ENCODE results near the gene RAB11FIP2.
"Not testable (repeated sequence)": the region's sequence is repeated elsewhere in the genome, so short reads cannot be mapped to it uniquely, and the experiment has no call there.

The RAB11FIP2 gene, protein sequence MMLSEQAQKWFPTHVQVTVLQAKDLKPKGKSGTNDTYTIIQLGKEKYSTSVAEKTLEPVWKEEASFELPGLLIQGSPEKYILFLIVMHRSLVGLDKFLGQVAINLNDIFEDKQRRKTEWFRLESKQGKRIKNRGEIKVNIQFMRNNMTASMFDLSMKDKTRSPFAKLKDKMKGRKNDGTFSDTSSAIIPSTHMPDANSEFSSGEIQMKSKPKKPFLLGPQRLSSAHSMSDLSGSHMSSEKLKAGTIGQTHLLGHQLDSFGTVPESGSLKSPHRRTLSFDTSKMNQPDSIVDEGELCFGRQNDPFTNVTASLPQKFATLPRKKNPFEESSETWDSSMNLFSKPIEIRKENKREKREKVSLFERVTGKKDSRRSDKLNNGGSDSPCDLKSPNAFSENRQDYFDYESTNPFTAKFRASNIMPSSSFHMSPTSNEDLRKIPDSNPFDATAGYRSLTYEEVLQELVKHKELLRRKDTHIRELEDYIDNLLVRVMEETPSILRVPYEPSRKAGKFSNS

GRCh38 chr10:118046395-118047156, at the start of gene RAB11FIP2:
RAB11FIP2 (minus strand) TSS chr10:118046941; CDS start chr10:118046163, 778 bp downstream.
- DNase-seq (ENCODE audit: low read depth, low spot score): peak; percentile 92

- no peak for DNase-seq (ENCODE audit: low read depth, low spot score)
These were observed 49.3 kb upstream of the RAB11FIP2 start for GRCh38 chr10:118096022-118096421.

- no peak for DNase-seq (ENCODE audit: low read depth, low spot score)
These were observed 45.5 kb upstream of the RAB11FIP2 start for GRCh38 chr10:118092209-118092608.

DNA sequence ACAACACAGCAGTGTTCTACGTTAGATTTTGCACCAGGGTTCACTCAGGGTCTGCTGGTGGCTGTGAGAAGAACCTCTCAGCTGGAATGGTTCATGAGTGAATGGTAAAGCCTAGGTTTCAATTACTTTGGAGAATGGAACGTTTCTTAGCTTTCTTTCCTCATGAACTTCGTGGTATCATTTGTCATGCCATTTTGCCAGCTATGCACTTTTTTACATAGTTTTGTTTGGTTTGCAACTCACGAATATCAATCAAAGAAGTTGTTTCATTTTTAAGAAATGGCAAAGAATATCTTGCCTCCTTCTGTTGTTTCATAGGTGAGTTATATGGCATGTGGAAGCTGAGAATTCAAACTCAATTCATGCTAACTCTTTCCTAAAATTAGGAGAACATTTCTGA, 34.1 kb upstream of the RAB11FIP2 start:
- DNase-seq (ENCODE audit: low read depth, low spot score): no peak

GRCh38 chr10:118076705-118077104, 30.0 kb upstream of the RAB11FIP2 start:
- no peak for DNase-seq (ENCODE audit: low read depth, low spot score)

DNA sequence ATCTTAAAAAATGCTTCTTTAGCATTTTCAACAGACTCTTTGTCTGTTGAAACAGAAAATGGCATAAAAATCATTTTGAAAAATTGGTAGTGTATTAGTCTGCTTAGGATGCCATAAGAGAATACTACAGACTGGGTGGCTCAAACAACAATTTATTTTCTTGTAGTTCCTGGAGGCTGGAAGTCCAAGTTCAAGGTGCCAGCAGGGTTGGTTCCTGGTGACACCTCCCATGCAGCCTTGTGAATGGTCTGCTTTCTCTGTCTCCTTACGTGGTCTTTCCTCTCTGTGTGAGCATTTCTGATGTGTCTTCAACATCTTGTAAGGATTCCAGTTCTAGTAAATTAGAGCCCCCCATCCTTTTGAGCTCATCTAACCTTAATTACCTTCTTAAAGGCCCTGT, 26.1 kb upstream of the RAB11FIP2 start:
- DNase-seq (ENCODE audit: low read depth, low spot score): no peak

DNA sequence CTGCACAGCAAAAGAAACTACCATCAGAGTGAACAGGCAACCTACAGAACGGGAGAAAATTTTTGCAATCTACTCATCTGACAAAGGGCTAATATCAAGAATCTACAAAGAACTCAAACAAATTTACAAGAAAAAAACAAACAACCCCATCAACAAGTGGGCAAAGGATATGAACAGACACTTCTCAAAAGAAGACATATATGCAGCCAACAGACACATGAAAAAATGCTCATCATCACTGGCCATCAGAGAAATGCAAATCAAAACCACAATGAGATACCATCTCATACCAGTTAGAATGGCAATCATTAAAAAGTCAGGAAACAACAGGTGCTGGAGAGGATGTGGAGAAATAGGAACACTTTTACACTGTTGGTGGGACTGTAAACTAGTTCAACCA, 20.6 kb upstream of the RAB11FIP2 start:
- DNase-seq (ENCODE audit: low read depth, low spot score): not testable (repeated sequence)

GRCh38 chr10:118062798-118063238, 16.1 kb upstream of the RAB11FIP2 start:
- no peak for DNase-seq (ENCODE audit: low read depth, low spot score)

- DNase-seq (ENCODE audit: low read depth, low spot score): no peak
These were observed 11.6 kb upstream of the RAB11FIP2 start for GRCh38 chr10:118058371-118058770.

DNA sequence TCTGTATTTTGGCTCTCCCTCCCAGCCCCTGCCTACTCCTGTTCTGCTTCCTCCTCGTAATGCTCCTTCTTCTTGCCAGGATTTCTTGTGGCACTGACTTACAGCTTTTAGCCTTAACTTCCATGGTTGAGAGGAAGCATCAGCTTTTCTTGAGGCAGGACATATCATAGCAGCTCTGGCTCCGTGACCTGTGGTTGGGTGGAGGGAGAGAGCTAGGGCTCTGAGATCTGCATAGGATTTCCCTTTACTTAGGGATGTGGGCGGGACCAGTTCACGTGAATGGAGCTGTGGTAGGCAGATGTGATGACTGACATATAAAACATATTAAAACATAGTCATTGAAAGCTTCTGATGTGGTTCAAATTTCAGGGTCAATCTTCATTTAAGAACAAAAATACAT, 10.6 kb upstream of the RAB11FIP2 start:
- DNase-seq (ENCODE audit: low read depth, low spot score): no peak

DNA sequence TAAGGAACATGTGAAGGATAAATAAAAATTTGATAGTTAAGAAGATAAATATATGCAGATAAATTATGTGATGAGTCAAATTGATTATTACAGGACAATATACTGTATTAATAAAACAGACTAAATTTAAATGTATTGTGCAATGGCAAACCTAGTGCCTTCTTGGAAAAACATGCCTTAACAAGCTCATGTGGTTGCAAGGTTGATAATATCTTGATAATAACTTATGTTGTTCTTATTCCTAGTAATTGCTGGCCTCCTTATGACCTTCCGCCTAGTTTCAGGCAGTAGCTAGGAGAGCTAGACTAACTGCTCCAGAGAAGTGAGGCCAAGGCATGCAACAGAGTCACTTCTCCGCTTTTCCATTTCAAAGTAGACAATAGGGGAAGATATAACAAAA, 7.6 kb upstream of the RAB11FIP2 start:
- DNase-seq (ENCODE audit: low read depth, low spot score): no peak

DNA sequence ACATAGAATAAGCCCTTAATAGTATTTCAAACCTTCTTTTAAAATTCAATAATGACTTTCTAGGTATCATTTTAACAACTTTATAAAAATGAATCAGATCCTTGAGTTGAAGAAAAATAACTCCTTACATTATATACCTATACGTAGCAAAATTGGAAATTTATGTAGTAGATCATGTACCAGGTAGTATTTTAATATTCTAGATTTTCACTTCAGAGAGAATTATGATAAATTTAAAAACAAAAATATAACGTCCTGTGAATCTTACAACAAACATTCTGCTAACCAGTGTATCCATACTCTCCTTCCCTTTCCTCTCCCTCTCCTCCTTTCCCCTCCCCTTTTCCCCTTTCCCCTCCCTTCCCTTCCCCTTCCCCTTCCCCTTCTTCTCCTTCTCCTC, 6.1 kb upstream of the RAB11FIP2 start:
- no peak for DNase-seq (ENCODE audit: low read depth, low spot score)

DNA sequence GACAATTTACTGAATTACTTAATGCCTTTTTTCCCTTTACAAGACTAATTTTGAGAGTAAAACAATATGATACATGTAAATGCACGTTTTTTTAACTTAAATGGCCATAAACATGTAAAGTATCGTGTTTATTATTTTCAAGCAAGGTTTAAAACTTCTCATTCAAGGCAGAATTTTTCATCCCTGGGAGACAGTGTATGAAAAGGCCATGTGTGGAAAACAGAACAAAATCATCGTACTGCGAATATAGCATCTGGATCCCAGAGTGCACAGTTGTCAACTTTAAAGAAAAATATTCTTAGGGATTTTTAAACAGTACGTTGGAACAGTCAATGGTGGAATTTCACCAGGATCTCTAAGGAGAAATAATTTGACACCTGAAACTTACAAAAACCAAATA, 1.1 kb upstream of the RAB11FIP2 start:
- DNase-seq (ENCODE audit: low read depth, low spot score): no peak

DNA sequence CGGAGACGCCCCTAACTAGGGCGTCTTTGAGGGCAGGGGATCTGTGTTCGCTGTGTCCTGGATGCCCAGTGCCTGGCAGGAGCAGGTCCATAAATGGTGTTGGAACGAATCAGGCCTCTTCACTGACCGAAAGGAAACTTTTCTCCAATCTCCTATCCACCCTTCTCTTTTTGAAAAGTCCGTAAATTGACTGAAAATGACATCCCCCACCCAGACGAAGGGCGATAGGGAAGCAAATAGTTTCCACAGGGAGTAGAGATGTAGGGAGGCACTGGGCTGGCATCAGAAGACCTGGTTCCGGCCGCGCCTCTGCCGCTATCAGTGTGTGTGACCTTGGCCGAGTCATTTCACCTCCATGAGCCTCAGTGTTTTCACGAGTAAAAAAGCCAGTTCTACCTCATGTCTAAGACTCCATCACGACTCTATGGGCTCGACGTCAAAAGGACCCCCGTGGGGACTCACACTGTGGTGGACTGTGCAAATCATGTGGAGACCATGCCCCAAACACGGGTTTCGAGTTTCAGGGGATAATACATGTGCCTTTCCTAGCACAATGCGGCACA, 497 bp upstream of the RAB11FIP2 start:
- no peak for DNase-seq (ENCODE audit: low read depth, low spot score)

DNA sequence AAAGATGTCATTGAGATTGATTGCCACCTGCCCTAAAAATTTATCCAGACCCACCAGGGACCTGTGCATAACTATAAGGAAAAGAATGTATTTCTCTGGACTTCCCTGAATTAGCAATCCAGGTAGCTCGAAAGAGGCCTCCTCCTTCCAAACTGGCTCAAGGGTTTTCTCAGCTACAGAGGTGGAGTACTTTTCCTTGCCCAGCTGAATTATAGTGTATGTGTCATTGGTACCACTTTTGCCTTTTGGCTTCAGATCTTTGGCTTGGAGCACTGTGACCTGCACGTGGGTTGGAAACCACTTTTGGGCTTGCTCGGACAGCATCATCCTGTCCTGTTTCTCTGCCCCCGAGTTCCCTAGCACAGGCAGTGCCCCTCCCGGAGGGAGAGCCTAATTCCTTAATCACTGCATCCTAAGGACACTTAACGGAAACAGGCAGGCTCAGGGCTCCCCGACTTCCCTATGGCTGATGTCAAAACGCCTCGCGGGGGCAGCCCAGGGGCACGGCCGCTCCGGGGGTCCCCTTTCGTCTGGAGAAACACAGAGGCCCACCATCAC, 825 bp downstream of the RAB11FIP2 start:
- no peak for DNase-seq (ENCODE audit: low read depth, low spot score)

GRCh38 chr10:118045158-118045836, 1.4 kb downstream of the RAB11FIP2 start:
- no peak for DNase-seq (ENCODE audit: low read depth, low spot score)

GRCh38 chr10:118042827-118043242, 3.9 kb downstream of the RAB11FIP2 start:
- DNase-seq (ENCODE audit: low read depth, low spot score): no peak

DNA sequence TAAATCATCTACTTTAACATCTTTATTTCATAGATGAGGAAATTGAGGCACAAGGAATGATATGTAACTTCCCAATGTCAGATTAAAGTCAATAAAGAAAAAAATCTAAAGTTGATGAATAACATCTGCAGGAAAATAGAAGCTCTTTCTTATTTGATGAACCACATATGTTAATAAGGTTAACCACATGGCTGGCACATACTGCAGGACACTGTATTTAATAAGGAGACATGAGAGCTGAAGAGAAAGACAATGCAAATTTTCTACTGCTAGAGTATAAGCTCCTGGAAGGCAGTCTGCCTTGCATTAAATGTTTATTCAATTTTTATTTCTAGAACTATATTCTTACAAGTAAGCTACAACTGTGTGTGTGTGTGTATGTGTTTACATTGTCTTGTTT, 4.4 kb downstream of the RAB11FIP2 start:
- DNase-seq (ENCODE audit: low read depth, low spot score): no peak

DNA sequence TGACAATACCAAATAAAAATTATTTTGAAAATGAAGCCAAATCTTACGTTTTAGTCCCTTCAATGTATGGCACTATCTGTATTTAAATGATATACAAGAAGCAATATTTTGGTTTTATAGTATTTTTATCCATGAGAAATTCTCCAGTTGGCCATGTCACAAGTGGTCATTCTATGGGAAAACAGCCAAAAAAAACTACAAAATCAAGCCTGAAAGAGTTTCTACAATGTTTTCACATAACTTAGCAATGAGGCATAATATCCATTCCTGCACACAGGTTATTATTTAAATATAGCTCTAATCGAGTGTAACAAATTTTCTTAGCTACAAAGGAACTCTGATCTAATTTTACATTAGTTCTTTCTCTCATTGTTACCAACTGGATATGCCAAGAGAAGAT, 5.4 kb downstream of the RAB11FIP2 start:
- DNase-seq (ENCODE audit: low read depth, low spot score): no peak

GRCh38 chr10:118036281-118036875, 10.4 kb downstream of the RAB11FIP2 start:
- DNase-seq (ENCODE audit: low read depth, low spot score): no peak

Data from ELF-1 (cell line).